Endothelial cell of umbilical vein (primary cell): ENCODE results near the gene CMSS1.

Source experiments
- EZH2 ChIP-seq: IDR thresholded peaks from 2 replicates; pipeline ENCODE4 v1.6.1; 2012; ENCODE audit warnings: borderline replicate concordance, low read depth, mild to moderate bottlenecking, moderate library complexity, low read length, inconsistent platforms; ENCODE audit not compliant: severe bottlenecking
- GATA2 ChIP-seq: IDR thresholded peaks from 2 replicates; pipeline ENCODE4 v1.7.0; 2011; ENCODE audit warnings: low read depth, mild to moderate bottlenecking, moderate library complexity, mixed read lengths, low read length; ENCODE audit not compliant: insufficient read length, insufficient read depth
- JUN ChIP-seq: IDR thresholded peaks from 2 replicates; pipeline ENCODE4 v1.6.1; 2011; ENCODE audit warnings: borderline replicate concordance, low read depth; ENCODE audit not compliant: insufficient read length, insufficient read depth
- MAX ChIP-seq: IDR thresholded peaks from 2 replicates; pipeline ENCODE4 v1.6.1; 2011; ENCODE audit not compliant: insufficient read depth, insufficient read length
- POLR2A ChIP-seq: IDR thresholded peaks from 2 replicates; pipeline ENCODE4 v1.6.1; 2012; ENCODE audit warnings: low read depth, mild to moderate bottlenecking, control low read depth, low read length
- POLR2AphosphoS5 ChIP-seq: IDR thresholded peaks from 2 replicates; pipeline ENCODE4 v1.6.1; 2012; ENCODE audit warnings: low read depth, mild to moderate bottlenecking, control low read depth, low read length, moderate library complexity; ENCODE audit not compliant: insufficient read depth
- TF ChIP-seq, protein P1 (sequence below), 2 donors: IDR thresholded peaks; 1 replicate in 1 of 2; 2 replicates in 1 of 2; pipeline ENCODE4 v1.5.1; 2011; ENCODE audit warnings: low read length in 2 of 2, mild to moderate bottlenecking in 2 of 2, moderate library complexity in 2 of 2, control low read depth in 1 of 2, inconsistent platforms in 1 of 2, low read depth in 1 of 2; ENCODE audit not compliant: insufficient read depth in 1 of 2; ENCODE audit errors: extremely low read depth in 1 of 2

DNA sequence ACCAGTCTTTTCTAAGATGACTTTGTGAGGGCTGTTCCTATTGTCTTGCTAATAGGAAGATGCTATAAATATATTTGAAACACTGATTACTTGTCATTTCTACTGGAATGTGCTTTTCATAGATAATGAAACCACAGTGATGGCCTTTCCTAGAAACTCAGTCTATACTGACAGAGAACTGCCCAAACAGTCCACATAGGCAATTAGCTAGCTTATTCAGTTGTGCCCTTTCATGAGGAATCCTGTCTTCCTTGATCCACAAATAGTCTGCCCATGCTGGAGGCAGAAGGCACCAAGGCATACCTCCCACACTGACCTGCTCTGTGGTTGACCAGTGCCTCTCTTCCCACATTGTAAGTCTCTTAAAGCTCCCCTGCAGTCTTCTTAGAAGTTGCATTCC, 135.9 kb downstream of the CMSS1 start:
- TF ChIP-seq POLR2A (no peak), EZH2 (no peak), POLR2AphosphoS5 (no peak), JUN (no peak), GATA2 (no peak), MAX (no peak)
- TF ChIP-seq, protein P1, sequence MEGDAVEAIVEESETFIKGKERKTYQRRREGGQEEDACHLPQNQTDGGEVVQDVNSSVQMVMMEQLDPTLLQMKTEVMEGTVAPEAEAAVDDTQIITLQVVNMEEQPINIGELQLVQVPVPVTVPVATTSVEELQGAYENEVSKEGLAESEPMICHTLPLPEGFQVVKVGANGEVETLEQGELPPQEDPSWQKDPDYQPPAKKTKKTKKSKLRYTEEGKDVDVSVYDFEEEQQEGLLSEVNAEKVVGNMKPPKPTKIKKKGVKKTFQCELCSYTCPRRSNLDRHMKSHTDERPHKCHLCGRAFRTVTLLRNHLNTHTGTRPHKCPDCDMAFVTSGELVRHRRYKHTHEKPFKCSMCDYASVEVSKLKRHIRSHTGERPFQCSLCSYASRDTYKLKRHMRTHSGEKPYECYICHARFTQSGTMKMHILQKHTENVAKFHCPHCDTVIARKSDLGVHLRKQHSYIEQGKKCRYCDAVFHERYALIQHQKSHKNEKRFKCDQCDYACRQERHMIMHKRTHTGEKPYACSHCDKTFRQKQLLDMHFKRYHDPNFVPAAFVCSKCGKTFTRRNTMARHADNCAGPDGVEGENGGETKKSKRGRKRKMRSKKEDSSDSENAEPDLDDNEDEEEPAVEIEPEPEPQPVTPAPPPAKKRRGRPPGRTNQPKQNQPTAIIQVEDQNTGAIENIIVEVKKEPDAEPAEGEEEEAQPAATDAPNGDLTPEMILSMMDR (IDR thresholded peaks at IDR 0.05; ENCODE audit: extremely low read depth in 1 of 2, insufficient read depth in 1 of 2, low read depth in 1 of 2, low read length in 2 of 2) = no peak
